H9 (cell line): ENCODE measurements around the gene AKNA. TPM values are rescaled to one million over a fixed set of nuclear protein-coding genes. Genes with fewer than 3 reads are reported as not detected.

Experiments
- DNase-seq: peaks from one replicate; pipeline ENCODE4 v3.0.0-alpha.2; 2017
- H2AFZ ChIP-seq: one replicate; pipeline ENCODE4 v1.6.1; 2013; ENCODE audit warnings: mild to moderate bottlenecking, low read length, control low read depth, moderate library complexity
- H2AK5ac ChIP-seq: 2 replicates; pipeline ENCODE4 v1.6.1; 2013; ENCODE audit warnings: low read length, control low read depth, mixed read lengths; ENCODE audit not compliant: insufficient read length
- H2BK120ac ChIP-seq: one replicate; pipeline ENCODE4 v1.6.1; 2013; ENCODE audit warnings: low read depth, mild to moderate bottlenecking, low read length, control low read depth, inconsistent platforms; ENCODE audit not compliant: poor library complexity, severe bottlenecking
- H2BK12ac ChIP-seq: 2 replicates; pipeline ENCODE4 v1.6.1; 2013; ENCODE audit warnings: low read length, control low read depth, mixed read lengths, low read depth; ENCODE audit not compliant: insufficient read length
- H2BK15ac ChIP-seq: 2 replicates; pipeline ENCODE4 v1.6.1; 2013; ENCODE audit warnings: low read depth, low read length, control low read depth
- H2BK20ac ChIP-seq: one replicate; pipeline ENCODE4 v1.6.1; 2013; ENCODE audit warnings: low read depth, mild to moderate bottlenecking, low read length, control low read depth, inconsistent platforms; ENCODE audit not compliant: poor library complexity, severe bottlenecking
- H2BK5ac ChIP-seq: 2 replicates; pipeline ENCODE4 v1.6.1; 2013; ENCODE audit warnings: low read length, control low read depth, mixed read lengths; ENCODE audit not compliant: insufficient read length
- H3K14ac ChIP-seq: 2 replicates; pipeline ENCODE4 v1.6.1; 2013; ENCODE audit warnings: low read length, control low read depth; ENCODE audit not compliant: insufficient read depth
- H3K18ac ChIP-seq: 2 replicates; pipeline ENCODE4 v1.6.1; 2013; ENCODE audit warnings: low read depth, mild to moderate bottlenecking, mixed read lengths, low read length, control low read depth; ENCODE audit not compliant: insufficient read length
- H3K23ac ChIP-seq: 2 replicates; pipeline ENCODE4 v1.6.1; 2013; ENCODE audit warnings: low read length, control low read depth, mixed read lengths, low read depth; ENCODE audit not compliant: insufficient read length
- H3K23me2 ChIP-seq: 2 replicates; pipeline ENCODE4 v1.6.1; 2013; ENCODE audit warnings: low read depth, mild to moderate bottlenecking, mixed read lengths, low read length, control low read depth; ENCODE audit not compliant: insufficient read length, poor library complexity, severe bottlenecking
- H3K27ac ChIP-seq: 2 replicates; pipeline ENCODE4 v1.5.1; 2013; ENCODE audit warnings: low read length, control low read depth, mixed read lengths, low read depth; ENCODE audit not compliant: insufficient read length
- H3K27me3 ChIP-seq: 2 replicates; pipeline ENCODE4 v1.6.1; 2013; ENCODE audit warnings: low read length, control low read depth, inconsistent platforms; ENCODE audit not compliant: insufficient read depth
- H3K4ac ChIP-seq: 2 replicates; pipeline ENCODE4 v1.6.1; 2013; ENCODE audit warnings: low read depth, mild to moderate bottlenecking, control low read depth, inconsistent platforms, low read length, moderate library complexity
- H3K4me1 ChIP-seq: 2 replicates; pipeline ENCODE4 v1.6.1; 2013; ENCODE audit warnings: low read length, control low read depth, inconsistent platforms; ENCODE audit not compliant: insufficient read depth
- H3K4me2 ChIP-seq: 2 replicates; pipeline ENCODE4 v1.6.1; 2013; ENCODE audit warnings: low read length, control low read depth, mixed read lengths; ENCODE audit not compliant: insufficient read length, insufficient read depth
- H3K56ac ChIP-seq: 2 replicates; pipeline ENCODE4 v1.6.1; 2013; ENCODE audit warnings: low read depth, mild to moderate bottlenecking, mixed read lengths, low read length, control low read depth; ENCODE audit not compliant: insufficient read length
- H3K79me1 ChIP-seq: 2 replicates; pipeline ENCODE4 v1.6.1; 2013; ENCODE audit warnings: low read depth, mild to moderate bottlenecking, moderate library complexity, low read length, control low read depth, inconsistent platforms; ENCODE audit not compliant: insufficient read depth, poor library complexity, severe bottlenecking
- H3K79me2 ChIP-seq: 2 replicates; pipeline ENCODE4 v1.6.1; 2013; ENCODE audit warnings: low read length, control low read depth, inconsistent platforms; ENCODE audit not compliant: insufficient read depth
- H3K9ac ChIP-seq: 2 replicates; pipeline ENCODE4 v1.6.1; 2013; ENCODE audit warnings: low read length, control low read depth, mixed read lengths; ENCODE audit not compliant: insufficient read length; ENCODE audit errors: extremely low read depth
- H3K9me3 ChIP-seq: one replicate; pipeline ENCODE4 v1.6.1; 2013; ENCODE audit warnings: low read depth, low read length, inconsistent platforms; ENCODE audit not compliant: control insufficient read depth
- H3T11ph ChIP-seq: one replicate; pipeline ENCODE4 v1.6.1; 2013; ENCODE audit warnings: mild to moderate bottlenecking, low read length, control low read depth, inconsistent platforms
- H4K20me1 ChIP-seq: one replicate; pipeline ENCODE4 v1.6.1; 2013; ENCODE audit not compliant: control insufficient read depth, insufficient read length, insufficient read depth
- H4K5ac ChIP-seq: 2 replicates; pipeline ENCODE4 v1.6.1; 2013; ENCODE audit warnings: low read depth, mild to moderate bottlenecking, mixed read lengths, low read length, control low read depth; ENCODE audit not compliant: insufficient read length
- H4K8ac ChIP-seq: replicated peaks from 2 replicates; pipeline ENCODE4 v1.6.1; 2013; ENCODE audit warnings: low read length, control low read depth, mixed read lengths, low read depth; ENCODE audit not compliant: insufficient read length
- H4K91ac ChIP-seq: 2 replicates; pipeline ENCODE4 v1.6.1; 2013; ENCODE audit warnings: low read depth, mild to moderate bottlenecking, moderate library complexity, mixed read lengths, low read length, control low read depth; ENCODE audit not compliant: insufficient read length
- H3K27ac Mint-ChIP-seq, 3 experiments: 2 replicates in 2 of 3; 3 replicates in 1 of 3; pipeline ENCODE4 v1.8.0; 2020 to 2021; ENCODE audit warnings: mixed read lengths in 3 of 3, mild to moderate bottlenecking in 1 of 3, moderate library complexity in 1 of 3
- H3K27me3 Mint-ChIP-seq: 2 replicates; pipeline ENCODE4 v1.8.0; 2021; ENCODE audit warnings: low read depth, mild to moderate bottlenecking, moderate library complexity, mixed read lengths
- H3K36me3 Mint-ChIP-seq, 3 experiments: 2 replicates in 2 of 3; 3 replicates in 1 of 3; pipeline ENCODE4 v1.8.0; 2020 to 2021; ENCODE audit warnings: low read depth in 3 of 3, mixed read lengths in 3 of 3; ENCODE audit not compliant: insufficient read depth in 1 of 3
- H3K4me1 Mint-ChIP-seq, 2 experiments: 2 replicates each; pipeline ENCODE4 v1.8.0; 2020; ENCODE audit warnings: mixed read lengths in 2 of 2
- H3K4me3 Mint-ChIP-seq, 2 experiments: 2 replicates in 1 of 2; 3 replicates in 1 of 2; pipeline ENCODE4 v1.8.0; 2020 to 2021; ENCODE audit warnings: mild to moderate bottlenecking in 2 of 2, mixed read lengths in 2 of 2, moderate library complexity in 1 of 2
- H3K9me3 Mint-ChIP-seq, 2 experiments: 2 replicates in 1 of 2; 3 replicates in 1 of 2; pipeline ENCODE4 v1.8.0; 2020; ENCODE audit warnings: mild to moderate bottlenecking in 2 of 2, mixed read lengths in 2 of 2, moderate library complexity in 1 of 2
- total RNA-seq: library from RNA; stranded (reverse); gene quantifications from 2 replicates; pipeline ENCODE4 v1.2.1, GENCODE V29; 2021
- TF ChIP-seq, protein P1 (sequence below): fragments of 200-600 bp; sonication (generic); conservative IDR thresholded peaks from 3 replicates; pipeline ENCODE4 v1.8.0; 2021; ENCODE audit warnings: antibody characterized with exemption, mild to moderate bottlenecking

AKNA gene
- total RNA-seq, 1 experiment from 2014 or later, result 19.7 TPM

DNA sequence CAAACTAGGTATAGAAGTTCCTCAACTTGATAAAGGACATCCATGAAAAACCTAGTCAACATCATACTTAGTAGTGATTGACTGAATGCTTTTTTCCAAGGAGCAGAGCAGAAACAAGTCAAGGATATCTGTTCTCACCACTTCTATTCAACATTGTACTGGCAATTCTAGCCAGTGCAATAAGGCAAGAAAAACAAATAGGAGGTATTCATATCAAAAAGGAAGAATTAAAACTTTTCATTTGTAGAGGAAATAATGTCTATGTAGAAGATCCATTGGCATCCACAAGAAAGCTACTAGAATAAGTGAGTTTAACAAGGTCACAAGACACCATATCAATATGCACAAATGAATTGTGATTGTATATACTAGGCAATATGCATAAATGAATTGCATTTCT lies 93.1 kb downstream of the AKNA start:
- no peak overlapping the region for H3K14ac ChIP-seq
- H3K23me2 ChIP-seq, result no peaks in the 10 kb centered on the region
- H4K5ac ChIP-seq, result no peak overlapping the region
- no peak overlapping the region for H3T11ph ChIP-seq
- Mint-ChIP-seq H3K4me1 (peaks cover 2 to 3% of the 10 kb centered on the region in 2 experiments; a peak in 3 of 4 replicates), H3K27me3 (no peaks in the 10 kb centered on the region), H3K9me3 (peaks cover 15 to 18% of the 10 kb centered on the region in 2 experiments; a peak in 4 of 5 replicates), H3K36me3 (peaks cover 31 to 44% (median 40%) of the 10 kb centered on the region in 3 experiments), H3K4me3 (no peak overlapping the region), H3K27ac (no peak overlapping the region)
- H4K20me1 ChIP-seq, result no peaks in the 10 kb centered on the region
- no peaks in the 10 kb centered on the region for H3K79me2 ChIP-seq
- H3K4me1 ChIP-seq, result no peaks in the 10 kb centered on the region
- no peak for DNase-seq
- no peak overlapping the region for H3K4me2 ChIP-seq
- H3K9ac ChIP-seq, result no peak overlapping the region
- no peak overlapping the region for H2AK5ac ChIP-seq
- H3K18ac ChIP-seq, result no peak overlapping the region
- no peak overlapping the region for H3K27ac ChIP-seq
- TF ChIP-seq, protein P1, sequence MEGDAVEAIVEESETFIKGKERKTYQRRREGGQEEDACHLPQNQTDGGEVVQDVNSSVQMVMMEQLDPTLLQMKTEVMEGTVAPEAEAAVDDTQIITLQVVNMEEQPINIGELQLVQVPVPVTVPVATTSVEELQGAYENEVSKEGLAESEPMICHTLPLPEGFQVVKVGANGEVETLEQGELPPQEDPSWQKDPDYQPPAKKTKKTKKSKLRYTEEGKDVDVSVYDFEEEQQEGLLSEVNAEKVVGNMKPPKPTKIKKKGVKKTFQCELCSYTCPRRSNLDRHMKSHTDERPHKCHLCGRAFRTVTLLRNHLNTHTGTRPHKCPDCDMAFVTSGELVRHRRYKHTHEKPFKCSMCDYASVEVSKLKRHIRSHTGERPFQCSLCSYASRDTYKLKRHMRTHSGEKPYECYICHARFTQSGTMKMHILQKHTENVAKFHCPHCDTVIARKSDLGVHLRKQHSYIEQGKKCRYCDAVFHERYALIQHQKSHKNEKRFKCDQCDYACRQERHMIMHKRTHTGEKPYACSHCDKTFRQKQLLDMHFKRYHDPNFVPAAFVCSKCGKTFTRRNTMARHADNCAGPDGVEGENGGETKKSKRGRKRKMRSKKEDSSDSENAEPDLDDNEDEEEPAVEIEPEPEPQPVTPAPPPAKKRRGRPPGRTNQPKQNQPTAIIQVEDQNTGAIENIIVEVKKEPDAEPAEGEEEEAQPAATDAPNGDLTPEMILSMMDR, result no peak
- no peak overlapping the region for H2BK20ac ChIP-seq
- H3K27me3 ChIP-seq, result no peaks in the 10 kb centered on the region
- H2BK120ac ChIP-seq, result no peak overlapping the region
- H2AFZ ChIP-seq, result no peak overlapping the region
- no peak overlapping the region for H3K4ac ChIP-seq
- H3K23ac ChIP-seq, result no peak overlapping the region
- H2BK12ac ChIP-seq, result no peak overlapping the region
- H3K79me1 ChIP-seq, result no peaks in the 10 kb centered on the region
- no peak overlapping the region for H2BK15ac ChIP-seq
- H2BK5ac ChIP-seq, result no peak overlapping the region
- no peak overlapping the region for H3K56ac ChIP-seq
- no peak overlapping the region for H4K8ac ChIP-seq
- peaks cover 5% of the 10 kb centered on the region for H3K9me3 ChIP-seq
- no peak overlapping the region for H4K91ac ChIP-seq
